Neural progenitor cell (in vitro differentiated cells): ENCODE data around the gene KDF1.

Experiments
- EZH2phosphoT487 ChIP-seq: fragments of 200-600 bp; sonication (generic); IDR thresholded peaks from 2 replicates; pipeline ENCODE4 v1.6.1; 2017; ENCODE audit warnings: antibody characterized with exemption
- TF ChIP-seq, protein P1 (sequence below): fragments of 200-600 bp; sonication (generic); IDR thresholded peaks from 2 replicates; pipeline ENCODE4 v1.5.1; 2017; ENCODE audit warnings: antibody characterized with exemption, mild to moderate bottlenecking

DNA sequence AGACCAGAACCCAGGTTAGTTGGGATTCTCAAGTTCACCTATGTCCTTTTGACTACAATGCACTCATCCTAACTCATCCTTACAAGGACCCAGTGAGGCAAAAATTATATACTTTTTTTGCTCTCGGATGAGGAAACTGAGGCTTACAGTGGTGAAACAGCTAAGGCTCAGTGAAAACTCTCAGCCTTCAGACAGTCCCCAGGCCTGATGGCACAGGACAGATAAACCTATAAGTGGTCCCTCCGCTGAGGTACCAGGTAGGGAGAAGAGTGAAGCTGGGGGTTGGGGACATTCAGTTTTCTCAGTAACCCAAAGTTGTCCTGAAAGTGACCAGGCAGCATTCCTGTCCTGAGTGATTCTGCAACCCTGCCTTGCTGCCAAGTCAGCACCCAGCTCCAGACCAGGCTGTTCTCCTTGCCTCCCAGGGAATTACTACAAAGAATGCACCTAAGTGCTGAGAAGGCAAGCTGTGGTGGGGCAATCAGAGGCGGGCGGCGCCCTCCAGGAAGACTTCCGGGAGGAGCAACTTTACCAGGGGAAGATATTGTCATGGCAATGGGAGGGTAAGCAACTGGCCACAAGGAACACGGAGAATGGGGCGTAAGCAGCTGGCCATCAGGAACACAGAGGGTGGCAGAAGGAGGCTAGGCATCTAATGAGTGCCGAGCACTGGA lies 47.8 kb upstream of the KDF1 start:
- TF ChIP-seq, protein P1, sequence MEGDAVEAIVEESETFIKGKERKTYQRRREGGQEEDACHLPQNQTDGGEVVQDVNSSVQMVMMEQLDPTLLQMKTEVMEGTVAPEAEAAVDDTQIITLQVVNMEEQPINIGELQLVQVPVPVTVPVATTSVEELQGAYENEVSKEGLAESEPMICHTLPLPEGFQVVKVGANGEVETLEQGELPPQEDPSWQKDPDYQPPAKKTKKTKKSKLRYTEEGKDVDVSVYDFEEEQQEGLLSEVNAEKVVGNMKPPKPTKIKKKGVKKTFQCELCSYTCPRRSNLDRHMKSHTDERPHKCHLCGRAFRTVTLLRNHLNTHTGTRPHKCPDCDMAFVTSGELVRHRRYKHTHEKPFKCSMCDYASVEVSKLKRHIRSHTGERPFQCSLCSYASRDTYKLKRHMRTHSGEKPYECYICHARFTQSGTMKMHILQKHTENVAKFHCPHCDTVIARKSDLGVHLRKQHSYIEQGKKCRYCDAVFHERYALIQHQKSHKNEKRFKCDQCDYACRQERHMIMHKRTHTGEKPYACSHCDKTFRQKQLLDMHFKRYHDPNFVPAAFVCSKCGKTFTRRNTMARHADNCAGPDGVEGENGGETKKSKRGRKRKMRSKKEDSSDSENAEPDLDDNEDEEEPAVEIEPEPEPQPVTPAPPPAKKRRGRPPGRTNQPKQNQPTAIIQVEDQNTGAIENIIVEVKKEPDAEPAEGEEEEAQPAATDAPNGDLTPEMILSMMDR: no peak
- no peak for TF ChIP-seq EZH2phosphoT487
